ENCODE measurements around the gene ASB18. TPM values are rescaled to one million over a fixed set of nuclear protein-coding genes. Genes with fewer than 3 reads are reported as not detected.

Gene ASB18
- polyA plus RNA-seq, 1 experiment: not detected

DNA sequence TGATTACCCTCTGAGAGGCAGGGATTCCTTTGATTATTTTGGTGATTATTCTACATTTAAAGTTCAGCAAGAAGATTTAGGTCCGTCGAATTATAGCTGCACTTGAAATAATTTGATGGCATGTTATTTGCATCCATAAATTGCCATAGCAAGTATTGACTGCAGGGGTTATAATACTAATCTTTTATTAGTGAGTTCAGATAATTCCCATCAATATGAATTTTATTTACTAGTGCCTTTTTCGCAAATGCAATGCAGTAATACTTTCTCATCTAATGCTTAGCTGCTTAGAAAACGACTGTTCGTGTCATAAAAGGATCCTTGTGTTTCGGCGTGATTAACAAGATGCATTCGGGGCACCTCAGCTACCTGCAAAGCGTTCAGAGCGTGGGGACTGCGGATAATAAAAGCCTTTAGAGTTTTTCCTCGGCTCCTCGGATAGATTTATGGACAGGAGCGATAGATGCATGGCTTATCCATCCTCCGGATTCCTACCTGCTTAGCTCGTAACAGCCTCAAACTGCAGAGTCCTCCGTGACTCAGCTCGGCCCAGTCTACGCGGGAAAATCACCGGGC, 93.5 kb downstream of the ASB18 start:
- TF ChIP-seq, protein P1, sequence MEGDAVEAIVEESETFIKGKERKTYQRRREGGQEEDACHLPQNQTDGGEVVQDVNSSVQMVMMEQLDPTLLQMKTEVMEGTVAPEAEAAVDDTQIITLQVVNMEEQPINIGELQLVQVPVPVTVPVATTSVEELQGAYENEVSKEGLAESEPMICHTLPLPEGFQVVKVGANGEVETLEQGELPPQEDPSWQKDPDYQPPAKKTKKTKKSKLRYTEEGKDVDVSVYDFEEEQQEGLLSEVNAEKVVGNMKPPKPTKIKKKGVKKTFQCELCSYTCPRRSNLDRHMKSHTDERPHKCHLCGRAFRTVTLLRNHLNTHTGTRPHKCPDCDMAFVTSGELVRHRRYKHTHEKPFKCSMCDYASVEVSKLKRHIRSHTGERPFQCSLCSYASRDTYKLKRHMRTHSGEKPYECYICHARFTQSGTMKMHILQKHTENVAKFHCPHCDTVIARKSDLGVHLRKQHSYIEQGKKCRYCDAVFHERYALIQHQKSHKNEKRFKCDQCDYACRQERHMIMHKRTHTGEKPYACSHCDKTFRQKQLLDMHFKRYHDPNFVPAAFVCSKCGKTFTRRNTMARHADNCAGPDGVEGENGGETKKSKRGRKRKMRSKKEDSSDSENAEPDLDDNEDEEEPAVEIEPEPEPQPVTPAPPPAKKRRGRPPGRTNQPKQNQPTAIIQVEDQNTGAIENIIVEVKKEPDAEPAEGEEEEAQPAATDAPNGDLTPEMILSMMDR (IDR thresholded peaks at IDR 0.05; ENCODE audit: insufficient read depth, low read depth, low read length): no peak
- no peaks in the 10 kb centered on the region for H3K36me3 ChIP-seq (ENCODE audit: control insufficient read depth, insufficient read depth, low read length)
- H3K4me3 ChIP-seq (ENCODE audit: low read depth, low read length): no peak overlapping the region
- ChIA-PET CTCF (interaction anchor here (0.6 to 4.9 kb wide), 7 partner anchors 7 to 852 kb away, joined by 3 to 21 read pairs (median 3); no protein-coding TSS in a partner anchor), POLR2A (no interaction called here)
- H3K27me3 ChIP-seq (ENCODE audit: control insufficient read depth, insufficient read depth, low read length): peaks cover 66% of the 10 kb centered on the region
- DNase-seq (ENCODE audit: low read depth): no peak

DNA sequence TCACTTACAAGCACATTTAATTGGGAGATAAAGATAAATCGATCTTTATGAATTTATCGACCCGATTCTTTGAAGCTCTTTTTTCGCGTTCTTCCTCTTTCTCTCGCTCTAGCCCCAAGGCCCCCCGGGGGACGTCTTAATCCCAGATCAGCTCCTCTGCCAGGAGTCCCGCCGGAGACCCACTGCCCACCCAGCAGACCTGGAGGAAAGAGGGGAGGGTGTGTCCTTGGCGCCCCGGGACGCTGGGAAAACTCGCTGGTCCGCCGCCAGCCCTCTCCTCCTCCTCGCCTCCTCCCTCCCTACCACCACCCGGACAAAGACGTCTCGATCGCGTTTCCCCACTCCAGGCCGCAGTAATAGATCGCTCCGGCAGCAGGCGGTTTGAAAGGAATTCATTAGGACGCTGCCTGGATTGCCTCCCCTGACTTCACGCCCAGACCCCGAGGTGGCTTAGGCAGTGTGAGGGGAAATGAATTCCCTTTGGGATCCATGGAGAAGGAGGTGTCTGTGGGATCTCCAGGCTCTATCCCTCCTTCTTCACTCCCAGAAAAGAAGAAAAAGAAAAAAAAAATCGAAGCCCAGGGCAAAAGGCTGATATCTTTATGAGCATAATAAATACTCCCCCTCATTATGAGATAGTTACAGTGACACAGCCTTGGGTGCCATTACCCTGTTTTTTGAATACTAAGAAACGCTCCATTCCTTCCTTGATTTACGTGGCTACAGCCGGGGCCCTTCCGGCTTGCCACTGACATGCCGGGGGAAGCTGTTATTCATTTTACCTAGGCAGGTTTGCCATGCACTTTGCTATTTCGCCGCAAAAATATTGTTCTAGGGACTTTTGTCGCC, 94.2 kb downstream of the ASB18 start:
- ChIA-PET CTCF (interaction anchor here (0.6 to 4.9 kb wide), 5 partner anchors 8 to 973 kb away, joined by 3 to 21 read pairs (median 6); no protein-coding TSS in a partner anchor), POLR2A (no interaction called here)
- Histone ChIP-seq H3K4me3 (ENCODE audit: low read depth, low read length) (no peak overlapping the region), H3K36me3 (ENCODE audit: control insufficient read depth, insufficient read depth, low read length) (no peaks in the 10 kb centered on the region), H3K27me3 (ENCODE audit: control insufficient read depth, insufficient read depth, low read length) (peaks cover 70% of the 10 kb centered on the region)
- TF ChIP-seq, protein P1 (IDR thresholded peaks at IDR 0.05; ENCODE audit: insufficient read depth, low read depth, low read length): no peak
- no peak for DNase-seq (ENCODE audit: low read depth)

DNA sequence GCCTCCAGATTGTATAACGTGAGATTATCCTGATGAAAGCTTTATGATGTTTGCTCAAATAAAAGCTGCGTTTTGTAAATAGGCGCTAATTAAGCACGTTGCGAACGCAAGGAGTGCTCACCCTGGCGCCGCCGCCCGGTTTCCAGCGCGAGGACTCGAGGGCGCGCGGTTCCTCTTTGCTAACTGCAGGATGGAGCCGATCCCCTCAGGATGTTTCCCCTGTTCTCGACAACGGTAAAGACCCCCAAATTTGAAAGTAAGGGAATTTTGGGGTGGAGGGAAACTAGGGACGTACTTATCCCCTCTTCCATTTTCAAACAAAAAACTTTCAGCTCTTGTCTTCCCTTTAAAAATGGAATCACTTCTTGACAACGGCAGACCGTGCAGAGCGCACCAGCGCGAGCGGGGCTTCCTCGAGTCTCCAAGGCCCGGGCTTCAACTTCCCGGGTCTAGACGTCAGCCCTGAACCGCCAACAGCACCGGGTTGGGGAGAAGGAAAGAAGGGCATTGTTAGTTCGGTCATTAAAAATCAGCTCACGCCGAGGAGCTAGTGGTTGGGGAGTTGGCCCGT, 95.0 kb downstream of the ASB18 start:
- ChIA-PET POLR2A (no interaction called here), CTCF (interaction anchor here (0.6 to 4.9 kb wide), 4 partner anchors 9 to 972 kb away, joined by 3 to 21 read pairs (median 8); no protein-coding TSS in a partner anchor)
- no peak overlapping the region for H3K4me3 ChIP-seq (ENCODE audit: low read depth, low read length)
- no peaks in the 10 kb centered on the region for H3K36me3 ChIP-seq (ENCODE audit: control insufficient read depth, insufficient read depth, low read length)
- TF ChIP-seq, protein P1 (IDR thresholded peaks at IDR 0.05; ENCODE audit: insufficient read depth, low read depth, low read length): no peak
- no peak for DNase-seq (ENCODE audit: low read depth)
- H3K27me3 ChIP-seq (ENCODE audit: control insufficient read depth, insufficient read depth, low read length): peaks cover 75% of the 10 kb centered on the region

DNA sequence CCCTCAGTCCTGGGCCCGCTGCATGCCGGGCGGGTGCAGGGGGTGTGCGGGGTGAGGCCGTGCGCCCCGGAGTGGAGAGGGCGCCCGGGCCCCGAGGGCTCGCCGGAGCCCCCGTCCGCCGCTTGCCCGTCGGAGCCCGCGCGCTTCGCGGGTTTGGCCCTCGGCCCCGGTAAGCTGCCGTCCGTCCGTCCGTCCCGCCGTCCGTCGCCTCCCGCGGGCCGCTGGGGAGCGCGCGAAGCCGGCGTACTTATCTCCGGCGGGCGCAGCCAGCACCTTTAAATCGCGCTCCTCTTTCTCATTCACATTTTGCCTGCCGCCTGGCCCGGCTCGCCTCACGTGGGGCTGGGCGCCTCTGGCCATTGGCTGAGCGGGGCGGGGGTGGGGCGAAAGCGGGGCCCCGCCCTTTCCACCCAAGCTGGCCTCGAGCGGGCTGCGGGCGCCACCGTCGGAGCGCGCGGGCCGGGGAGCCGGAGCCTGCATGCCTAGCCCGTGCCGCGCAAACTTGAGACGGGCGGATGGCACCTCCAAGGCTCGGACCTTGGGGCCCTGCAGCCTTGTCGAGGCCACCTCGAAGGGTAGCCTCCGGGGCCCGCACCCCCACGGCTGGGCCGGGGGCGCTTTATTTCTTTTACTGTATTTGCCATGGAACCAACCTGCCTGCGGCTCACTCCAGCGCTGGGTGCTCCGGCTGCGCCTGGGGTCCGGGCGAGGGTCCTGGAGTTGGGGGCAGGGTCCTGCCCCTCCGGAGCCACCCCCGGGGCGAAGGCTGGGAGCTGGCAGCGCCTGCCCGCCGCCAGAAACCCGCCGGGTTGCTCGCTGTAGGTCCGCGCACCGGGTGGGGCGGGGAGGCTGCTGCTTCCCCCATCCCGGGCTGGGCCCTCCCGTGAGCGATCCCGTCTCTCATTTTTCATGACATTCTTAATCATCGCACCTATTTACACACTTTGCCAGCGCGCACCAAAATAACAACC, 95.8 kb downstream of the ASB18 start, which contains the start of gene GBX2:
Gene GBX2, minus strand, starts transcription at position 277 of the 971 bp plus-strand sequence. CDS start 415 bp downstream, outside the sequence.
- POLR2A ChIA-PET: no interaction called here
- CTCF ChIA-PET: interaction anchor here (1.4 to 4.9 kb wide), 3 partner anchors 10 to 402 kb away, joined by 5 to 21 read pairs (median 12); no protein-coding TSS in a partner anchor
- H3K27me3 ChIP-seq (ENCODE audit: control insufficient read depth, insufficient read depth, low read length): peaks cover 73% of the 10 kb centered on the region
- H3K36me3 ChIP-seq (ENCODE audit: control insufficient read depth, insufficient read depth, low read length): no peaks in the 10 kb centered on the region
- TF ChIP-seq, protein P1 (IDR thresholded peaks at IDR 0.05; ENCODE audit: insufficient read depth, low read depth, low read length): no peak
- DNase-seq (ENCODE audit: low read depth): no peak
- H3K4me3 ChIP-seq (ENCODE audit: low read depth, low read length): peak within 1 kb of the TSS; percentile 33

All from BJ (cell line).